OCI-LY7 (cell line): ENCODE measurements around the gene COL25A1. TPM values are rescaled to one million over a fixed set of nuclear protein-coding genes. Genes with fewer than 3 reads are reported as not detected.

ENCODE experiments used
- BruUV-seq: library from RNA; stranded (reverse); fragments of 400-500 nt; replicated peaks from 2 replicates; lab custom pipeline; 2021; lab: Mats Ljungman, UMichigan
- CTCF ChIA-PET: fragments of 300-600 bp; sonication (Branson Sonifier 250); formaldehyde crosslinking; loops from one replicate; lab custom pipeline; 2022; ENCODE audit warnings: antibody characterized with exemption; ENCODE audit not compliant: unreplicated experiment; lab: Charles Lee
- POLR2A ChIA-PET: fragments of 300-600 bp; sonication (Branson Sonifier 250); formaldehyde crosslinking; loops from one replicate; lab custom pipeline; 2022; ENCODE audit warnings: antibody characterized with exemption; lab: Charles Lee
- DNase-seq: peaks from one replicate; pipeline ENCODE4 v3.0.0-alpha.2; 2015; ENCODE audit warnings: low spot score
- H2AFZ ChIP-seq: fragments of 200-600 bp; sonication (generic), shearing (Covaris generic); 2 replicates; pipeline ENCODE4 v1.6.1; 2014; ENCODE audit warnings: mild to moderate bottlenecking, antibody characterized with exemption, low read length, moderate library complexity
- H3K27ac ChIP-seq: fragments of 200-600 bp; sonication (generic); 2 replicates; pipeline ENCODE4 v1.5.1; 2014; ENCODE audit warnings: mixed run types, low read depth, mild to moderate bottlenecking, moderate library complexity, low read length, inconsistent platforms; ENCODE audit not compliant: poor library complexity, severe bottlenecking
- H3K36me3 ChIP-seq: fragments of 200-600 bp; sonication (generic); 2 replicates; pipeline ENCODE4 v1.6.1; 2014; ENCODE audit warnings: mild to moderate bottlenecking, antibody characterized with exemption, low read length, moderate library complexity, mixed read lengths; ENCODE audit not compliant: insufficient read depth
- H3K4me1 ChIP-seq: fragments of 200-600 bp; sonication (generic); 2 replicates; pipeline ENCODE4 v1.5.1; 2014; ENCODE audit warnings: mild to moderate bottlenecking, low read length; ENCODE audit not compliant: insufficient read depth, poor library complexity, severe bottlenecking
- H3K4me2 ChIP-seq: fragments of 200-600 bp; sonication (generic); 2 replicates; pipeline ENCODE4 v1.6.1; 2014; ENCODE audit warnings: mild to moderate bottlenecking, low read length
- H3K4me3 ChIP-seq: fragments of 200-600 bp; sonication (generic); 2 replicates; pipeline ENCODE4 v1.5.1; 2014; ENCODE audit warnings: mild to moderate bottlenecking, low read depth, low read length; ENCODE audit not compliant: poor library complexity, severe bottlenecking
- H3K79me2 ChIP-seq: fragments of 200-600 bp; sonication (generic); 2 replicates; pipeline ENCODE4 v1.6.1; 2016; ENCODE audit warnings: low read depth, mild to moderate bottlenecking, low read length, moderate library complexity, mixed read lengths; ENCODE audit not compliant: insufficient read depth
- H3K9me2 ChIP-seq: fragments of 200-600 bp; sonication (generic); 2 replicates; pipeline ENCODE4 v1.6.1; 2016; ENCODE audit warnings: mild to moderate bottlenecking, low read length, mixed read lengths; ENCODE audit not compliant: insufficient read depth
- H3K9me3 ChIP-seq: fragments of 200-600 bp; sonication (generic); 2 replicates; pipeline ENCODE4 v1.6.1; 2014; ENCODE audit warnings: mild to moderate bottlenecking, mixed run types, low read length, mixed read lengths
- H4K20me1 ChIP-seq: fragments of 200-600 bp; sonication (generic); 2 replicates; pipeline ENCODE4 v1.6.1; 2014; ENCODE audit warnings: mild to moderate bottlenecking, antibody characterized with exemption, low read length, moderate library complexity, mixed read lengths; ENCODE audit not compliant: insufficient read depth
- CTCF ChIP-seq: fragments of 200-600 bp; sonication (generic); conservative IDR thresholded peaks from 2 replicates; pipeline ENCODE4 v1.5.1; 2014; ENCODE audit warnings: mild to moderate bottlenecking, antibody characterized with exemption, low read length, moderate library complexity, mixed read lengths
- EZH2phosphoT487 ChIP-seq: fragments of 200-600 bp; sonication (generic); IDR thresholded peaks from 2 replicates; pipeline ENCODE4 v1.6.1; 2018; ENCODE audit warnings: low read depth, borderline replicate concordance, mild to moderate bottlenecking, mixed run types, antibody characterized with exemption, low read length, moderate library complexity, mixed read lengths
- intact Hi-C: fragments of 100-400 bp; cut with micrococcal nuclease; formaldehyde crosslinking; loops from one replicate; pipeline ENCODE4 v1.10.0; 2022; ENCODE audit not compliant: unreplicated experiment
- total RNA-seq, 2 experiments: library from RNA; depleted of rRNA in 1 of 2; stranded (reverse); fragments of >200 nt in 1 of 2; shearing (Covaris generic) in 1 of 2; gene quantifications; 2 replicates each; pipeline ENCODE4 v1.2.3, GENCODE V29; 2014 to 2022

Gene COL25A1
- total RNA-seq, 2 experiments from 2014 or later: not detected

- H3K79me2 ChIP-seq: no peaks in the 10 kb centered on the region
- DNase-seq: no peak
- H3K27ac ChIP-seq: no peak overlapping the region
- ChIA-PET POLR2A (interaction anchor here (1.4 kb wide), 1 partner anchor 10 kb away, joined by 6 read pairs; no protein-coding TSS in a partner anchor), CTCF (no interaction called here)
- H3K36me3 ChIP-seq: no peaks in the 10 kb centered on the region
- no peaks in the 10 kb centered on the region for H3K4me1 ChIP-seq
- intact Hi-C loops: no loop called here
- no peak overlapping the region for H2AFZ ChIP-seq
- H4K20me1 ChIP-seq: no peaks in the 10 kb centered on the region
- BruUV-seq: no TSS peak
- no peaks in the 10 kb centered on the region; the same call in 1 of the 2 replicates for H3K9me2 ChIP-seq
- TF ChIP-seq EZH2phosphoT487: no peak
- TF ChIP-seq CTCF: no peak
- H3K9me3 ChIP-seq: no peaks in the 10 kb centered on the region
- H3K4me2 ChIP-seq: no peak overlapping the region
- no peak overlapping the region for H3K4me3 ChIP-seq
These were observed 412.0 kb downstream of the COL25A1 start for GRCh38 chr4:108890484-108890881.

- POLR2A ChIA-PET: interaction anchor here (0.6 to 1.4 kb wide), 6 partner anchors 9 to 1075 kb away, joined by 3 to 6 read pairs (median 3); no protein-coding TSS in a partner anchor
- H3K9me2 ChIP-seq: no peaks in the 10 kb centered on the region; the same call in 1 of the 2 replicates
- intact Hi-C loops: no loop called here
- H3K36me3 ChIP-seq: no peaks in the 10 kb centered on the region
- H3K4me3 ChIP-seq: no peak overlapping the region
- BruUV-seq: no TSS peak
- H2AFZ ChIP-seq: no peak overlapping the region
- no peaks in the 10 kb centered on the region for H3K79me2 ChIP-seq
- H3K4me2 ChIP-seq: no peak overlapping the region
- H3K4me1 ChIP-seq: no peaks in the 10 kb centered on the region
- TF ChIP-seq CTCF (no peak), EZH2phosphoT487 (no peak)
- H3K9me3 ChIP-seq: no peaks in the 10 kb centered on the region
- DNase-seq: no peak
- CTCF ChIA-PET: no interaction called here
- H4K20me1 ChIP-seq: no peaks in the 10 kb centered on the region
- H3K27ac ChIP-seq: no peak overlapping the region
These were observed 412.6 kb downstream of the COL25A1 start for GRCh38 chr4:108889696-108890483.

- no peak for DNase-seq
- no peaks in the 10 kb centered on the region for H4K20me1 ChIP-seq
- H3K4me1 ChIP-seq: no peaks in the 10 kb centered on the region
- POLR2A ChIA-PET: no interaction called here
- no peak for TF ChIP-seq CTCF
- TF ChIP-seq EZH2phosphoT487: no peak
- no peak overlapping the region for H3K4me2 ChIP-seq
- no peak overlapping the region for H3K27ac ChIP-seq
- BruUV-seq: no TSS peak
- no peaks in the 10 kb centered on the region; the same call in 1 of the 2 replicates for H3K9me2 ChIP-seq
- intact Hi-C loops: no loop called here
- no peaks in the 10 kb centered on the region for H3K36me3 ChIP-seq
- no peak overlapping the region for H3K4me3 ChIP-seq
- no peaks in the 10 kb centered on the region for H3K79me2 ChIP-seq
- no peak overlapping the region for H2AFZ ChIP-seq
- CTCF ChIA-PET: no interaction called here
- no peaks in the 10 kb centered on the region for H3K9me3 ChIP-seq
These were observed 413.7 kb downstream of the COL25A1 start for GRCh38 chr4:108888769-108889168.
